IPS DF 4.7 (cell line): ENCODE data around the gene EEPD1.

ENCODE experiments used
- DNase-seq: peaks from one replicate; pipeline ENCODE4 v3.0.0-alpha.2; 2013; ENCODE audit warnings: low spot score; ENCODE audit errors: extremely low read depth

EEPD1 gene

DNA sequence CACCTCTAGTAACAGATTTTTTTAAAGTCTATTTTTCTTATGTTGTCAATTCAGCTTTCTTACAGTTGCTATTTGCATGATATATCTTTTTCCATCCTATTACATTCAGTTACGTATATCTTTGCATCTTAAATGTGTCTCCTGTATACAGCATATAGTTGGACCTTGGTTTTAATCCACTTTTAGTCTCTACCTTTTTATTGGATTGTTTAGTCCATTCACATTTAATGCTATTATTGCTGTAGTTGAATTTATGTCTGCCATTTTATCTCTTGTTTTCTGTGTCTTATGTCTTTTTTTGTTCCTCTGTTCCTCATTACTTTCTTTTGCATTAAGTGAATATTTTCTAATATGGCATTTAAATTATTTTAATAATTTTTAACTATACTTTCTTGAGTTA is 100.6 kb downstream of the EEPD1 start:
- no peak for DNase-seq

DNA sequence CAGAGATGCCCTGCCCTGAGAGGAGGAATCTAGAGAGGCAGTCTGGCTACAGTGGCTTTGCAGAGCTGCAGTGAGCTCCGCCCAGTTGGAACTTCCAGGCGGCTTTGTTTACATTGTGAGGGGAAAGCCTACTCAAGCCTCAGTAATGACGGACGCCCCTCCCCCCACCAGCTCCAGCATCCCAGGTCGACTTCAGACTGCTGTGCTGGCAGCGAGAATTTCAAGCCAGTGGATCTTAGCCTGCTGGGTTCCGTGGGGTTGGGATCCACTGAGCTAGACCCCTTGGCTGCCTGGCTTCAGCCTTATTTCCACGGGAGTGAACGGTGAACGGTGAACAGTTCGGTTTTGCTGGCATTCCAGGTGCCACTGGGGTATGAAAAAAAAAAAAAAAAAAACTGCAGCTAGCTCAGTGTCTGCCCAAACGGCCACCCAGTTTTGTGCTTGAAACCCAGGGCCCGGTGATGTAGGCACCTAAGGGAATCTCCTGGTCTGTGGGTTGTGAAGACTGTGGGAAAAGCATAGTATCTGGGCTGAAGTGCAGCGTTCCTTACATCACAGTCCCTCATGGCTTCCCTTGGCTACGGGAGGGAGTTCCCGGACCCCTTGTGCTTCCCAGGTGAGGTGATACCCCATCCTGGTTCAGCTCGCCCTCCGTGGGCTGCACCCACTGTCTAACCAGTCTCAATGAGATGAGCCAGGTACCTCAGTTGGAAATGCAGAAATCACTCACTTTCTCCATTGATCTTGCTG is 105.6 kb downstream of the EEPD1 start:
- DNase-seq, result peak; percentile 78

DNA sequence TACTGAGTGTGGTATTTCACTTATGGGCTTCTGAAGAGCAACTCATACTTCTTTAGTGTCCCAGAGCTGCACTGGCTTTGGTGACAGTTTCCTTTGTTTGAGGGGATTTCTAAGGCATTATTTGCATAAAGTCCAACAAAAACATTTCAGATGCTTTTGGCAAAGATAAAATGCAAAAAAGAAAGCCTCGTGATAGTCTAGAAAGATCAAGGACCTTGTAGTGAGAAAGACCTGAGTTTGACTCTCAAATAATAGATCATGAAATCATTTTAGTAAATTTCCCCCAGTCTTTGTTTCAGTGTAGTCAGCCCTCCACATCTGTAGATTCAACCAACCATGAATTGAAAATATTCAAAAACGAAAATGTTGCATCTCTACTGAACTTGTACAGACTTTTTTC is 107.4 kb downstream of the EEPD1 start:
- no peak for DNase-seq

DNA sequence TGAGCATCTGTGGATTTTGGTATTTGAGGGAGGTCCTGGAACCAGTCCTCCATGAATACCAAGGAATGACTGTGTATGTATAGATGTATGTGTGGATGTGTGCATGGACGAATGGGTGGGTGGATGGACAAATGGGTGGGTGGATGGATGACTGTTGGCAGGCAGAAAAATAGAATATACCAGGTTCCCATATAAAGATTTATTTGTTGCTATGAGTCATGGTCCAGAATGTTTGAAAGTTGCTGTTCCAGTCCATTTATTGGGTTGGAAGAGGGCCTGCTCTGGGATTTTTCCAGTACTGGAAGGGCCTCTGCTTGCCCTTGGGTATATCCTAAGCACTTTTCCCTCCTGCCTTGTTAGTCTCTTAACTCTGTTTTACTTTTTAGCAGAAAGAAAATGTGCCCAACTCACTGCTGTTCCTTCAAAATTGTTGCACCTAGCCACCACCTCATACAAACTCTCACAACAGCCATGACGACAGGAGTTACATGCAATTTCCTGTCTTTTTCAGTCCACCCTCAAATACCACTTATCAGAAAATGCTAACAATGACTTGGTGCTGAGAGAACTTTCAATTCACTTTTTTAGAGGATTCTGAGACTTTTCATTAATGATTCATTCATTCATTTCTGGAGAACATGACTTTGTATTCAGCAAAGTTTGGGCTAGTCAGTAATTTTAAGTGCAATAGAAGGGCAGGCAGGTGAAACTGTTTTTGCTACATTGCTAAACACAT is 108.1 kb downstream of the EEPD1 start:
- DNase-seq, result no peak

DNA sequence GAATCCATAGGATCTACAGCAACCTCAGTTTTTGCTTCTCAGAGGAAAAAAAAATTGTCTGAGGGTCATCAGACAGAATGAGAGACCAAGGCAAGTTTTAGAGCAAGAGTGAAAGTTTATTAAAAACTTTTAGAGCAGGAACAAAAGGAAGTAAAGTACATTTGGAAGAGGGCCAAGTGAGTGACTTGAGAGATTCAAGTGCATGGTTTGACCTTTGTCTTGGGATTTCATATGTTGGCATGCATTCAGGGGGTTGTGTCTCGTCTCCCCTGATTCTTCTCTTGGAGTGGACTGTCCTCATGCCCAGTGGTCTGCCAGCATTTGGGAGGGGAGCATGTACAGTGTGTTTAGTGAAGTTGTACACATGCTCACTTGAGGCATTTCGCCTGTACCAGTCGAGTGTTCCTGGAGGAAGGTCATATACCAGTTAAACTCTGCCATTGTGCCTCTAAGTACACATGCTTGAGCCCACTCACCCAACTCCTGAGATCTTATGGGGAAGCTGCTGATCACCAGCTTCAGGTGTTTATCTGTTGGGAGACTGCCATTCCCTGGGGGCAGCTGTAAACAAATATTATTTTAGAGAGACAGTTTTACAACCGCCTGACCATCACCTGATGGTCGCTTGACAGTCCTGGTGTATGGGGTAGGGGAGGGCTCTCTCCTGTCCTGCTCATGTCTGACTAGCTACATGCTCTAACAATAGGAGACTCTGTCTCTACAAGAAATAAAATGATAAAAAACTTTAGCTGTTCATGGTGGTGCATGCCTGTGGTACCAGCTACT is 109.4 kb downstream of the EEPD1 start:
- DNase-seq, result no peak

DNA sequence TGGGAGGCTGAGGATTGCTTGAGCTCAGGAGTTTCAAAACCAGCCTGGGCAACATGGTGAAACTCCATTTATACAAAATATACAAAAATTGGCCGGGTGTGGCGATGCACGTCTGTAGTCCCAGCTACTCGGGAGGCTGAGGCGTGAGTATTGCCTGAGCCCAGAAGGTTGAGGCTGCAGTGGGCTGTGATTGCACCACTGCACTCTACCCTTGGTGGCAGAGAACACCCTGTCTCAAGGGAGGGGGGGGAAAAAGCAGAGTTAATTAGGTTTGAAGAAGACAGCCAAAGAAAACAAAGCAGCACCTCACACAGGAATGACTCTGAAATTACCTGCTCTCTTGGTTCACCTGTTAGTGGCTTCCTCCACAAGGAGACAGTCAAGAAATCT is 110.0 kb downstream of the EEPD1 start:
- no peak for DNase-seq

DNA sequence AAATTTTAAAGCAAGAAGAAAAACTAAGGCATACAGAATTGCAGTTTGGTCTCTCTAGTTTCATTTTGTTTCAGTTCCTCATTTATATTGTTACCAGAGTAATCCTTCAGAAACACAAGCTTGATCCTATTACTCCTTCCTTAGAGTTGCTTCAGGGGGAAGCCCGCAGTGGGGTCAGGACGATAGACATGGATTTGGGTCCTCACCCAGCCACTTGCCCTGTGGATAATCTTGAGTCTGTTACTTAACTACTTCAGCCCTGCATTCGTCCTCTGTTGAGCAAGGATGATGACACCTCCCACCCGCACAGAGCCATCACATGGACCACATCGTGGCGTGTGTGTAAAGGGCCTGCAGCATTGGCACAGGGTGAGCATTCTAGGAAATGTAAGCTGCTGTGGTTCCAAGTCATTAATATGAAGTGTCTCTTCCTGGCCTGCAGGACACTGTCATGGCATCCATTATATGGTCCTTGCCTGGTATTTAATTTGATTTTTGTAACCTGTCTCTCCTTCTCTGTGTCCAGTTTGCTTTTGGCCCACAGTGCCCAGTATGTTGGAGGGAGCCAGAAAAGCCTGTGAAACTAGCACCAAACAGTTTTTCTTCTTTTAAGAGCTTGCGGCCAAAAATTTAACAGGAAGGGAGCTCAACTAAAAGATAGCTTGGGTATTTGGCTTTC is 111.2 kb downstream of the EEPD1 start:
- no peak for DNase-seq

DNA sequence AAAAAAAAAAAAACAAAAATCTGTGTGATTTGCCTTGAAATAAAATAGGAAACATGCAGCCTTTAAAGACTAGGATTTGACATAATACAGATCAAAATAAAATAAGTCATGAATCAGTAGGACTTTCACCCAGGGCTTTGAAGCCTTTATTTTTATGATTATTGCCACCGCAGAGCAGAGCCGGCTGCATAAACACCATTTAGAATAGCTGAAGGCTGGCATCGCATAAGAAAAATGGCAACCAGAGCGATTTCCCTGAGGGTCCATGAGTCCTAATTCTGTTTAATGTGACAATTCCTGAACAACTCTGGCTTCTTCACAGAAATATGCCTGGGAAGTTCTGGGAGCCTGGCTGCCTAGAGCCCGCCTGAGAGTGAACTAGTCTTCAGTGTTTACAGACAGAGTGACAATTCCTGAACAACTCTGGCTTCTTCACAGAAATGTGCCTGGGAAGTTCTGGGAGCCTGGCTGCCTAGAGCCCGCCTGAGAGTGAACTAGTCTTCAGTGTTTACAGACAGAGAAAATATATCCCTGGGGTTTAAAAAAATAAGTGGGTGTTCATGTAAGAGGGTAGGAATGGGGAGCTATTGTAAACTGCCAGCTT is 112.0 kb downstream of the EEPD1 start:
- DNase-seq, result no peak

DNA sequence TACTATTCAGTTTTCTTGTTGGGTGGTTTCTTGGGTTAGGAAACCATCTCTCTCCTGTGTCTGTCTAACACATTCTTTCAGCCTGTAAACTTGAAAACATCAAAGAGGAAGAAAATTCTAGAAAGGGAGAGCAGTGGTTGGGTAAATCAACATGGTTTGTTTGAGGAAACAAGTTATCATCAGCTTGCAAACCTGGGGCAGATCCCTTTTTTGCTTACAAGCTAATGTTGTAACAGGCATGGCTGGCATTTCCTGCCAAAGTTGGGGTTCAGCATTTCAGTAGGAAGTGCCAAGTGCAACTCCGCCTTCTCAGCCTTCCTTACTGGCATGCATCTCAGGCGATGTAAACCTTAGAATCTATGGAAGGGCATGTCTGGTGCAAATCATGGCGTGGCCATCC is 112.6 kb downstream of the EEPD1 start:
- DNase-seq, result no peak

DNA sequence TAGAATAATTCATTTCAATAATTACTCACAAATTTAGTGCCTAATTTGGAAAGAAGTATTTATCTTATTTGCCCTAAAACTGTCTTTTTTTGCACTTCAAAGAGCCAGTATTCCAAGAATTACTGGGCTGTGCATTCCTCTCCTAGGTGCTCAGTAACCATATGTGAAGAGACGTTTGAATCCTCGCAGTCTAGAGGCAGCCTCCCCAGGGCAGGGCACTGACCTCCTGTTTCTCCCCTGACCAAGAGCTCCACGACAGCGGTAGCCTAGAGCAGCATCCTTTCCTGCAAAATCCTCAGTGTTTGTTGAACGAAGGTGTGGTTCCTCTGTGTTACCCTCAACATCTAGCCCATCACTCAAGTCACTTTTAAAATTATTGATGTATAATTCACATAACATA is 113.1 kb downstream of the EEPD1 start:
- DNase-seq, result no peak

DNA sequence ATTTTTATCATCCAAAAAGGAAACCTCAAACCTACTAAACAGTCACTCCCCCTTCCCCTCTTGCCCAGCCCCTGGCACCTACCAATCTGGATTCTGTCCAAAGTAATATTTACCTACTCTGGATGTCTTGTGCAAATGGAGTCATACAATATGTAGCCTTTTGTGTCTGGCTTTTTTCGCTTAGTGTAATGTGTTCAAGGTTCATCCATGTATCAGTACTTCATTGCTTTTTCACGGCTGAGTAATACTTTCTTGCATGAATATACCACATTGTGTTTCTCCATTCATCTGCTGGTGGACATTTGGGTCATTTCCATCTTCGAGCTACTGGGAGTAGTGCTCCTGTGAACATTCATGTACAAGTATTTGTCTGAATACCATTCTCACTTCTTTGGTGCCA is 113.6 kb downstream of the EEPD1 start:
- no peak for DNase-seq

DNA sequence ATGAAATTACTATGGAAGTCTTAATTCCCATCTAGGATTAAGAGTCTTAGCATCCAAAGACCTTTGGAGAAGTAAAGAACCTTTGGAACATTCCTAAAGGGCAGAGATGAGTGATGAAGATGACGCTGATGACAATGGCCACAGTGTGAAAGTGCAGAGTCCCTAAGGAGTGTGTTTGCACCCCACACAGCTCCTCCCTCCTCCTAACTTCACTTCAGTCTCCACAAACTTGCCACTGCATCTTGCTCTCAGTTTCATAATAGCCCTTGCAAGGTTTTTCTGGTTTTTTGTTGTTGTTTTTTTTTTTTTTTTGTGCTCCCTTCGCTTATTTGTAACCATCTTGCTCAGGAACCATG is 119.1 kb downstream of the EEPD1 start:
- DNase-seq, result no peak

DNA sequence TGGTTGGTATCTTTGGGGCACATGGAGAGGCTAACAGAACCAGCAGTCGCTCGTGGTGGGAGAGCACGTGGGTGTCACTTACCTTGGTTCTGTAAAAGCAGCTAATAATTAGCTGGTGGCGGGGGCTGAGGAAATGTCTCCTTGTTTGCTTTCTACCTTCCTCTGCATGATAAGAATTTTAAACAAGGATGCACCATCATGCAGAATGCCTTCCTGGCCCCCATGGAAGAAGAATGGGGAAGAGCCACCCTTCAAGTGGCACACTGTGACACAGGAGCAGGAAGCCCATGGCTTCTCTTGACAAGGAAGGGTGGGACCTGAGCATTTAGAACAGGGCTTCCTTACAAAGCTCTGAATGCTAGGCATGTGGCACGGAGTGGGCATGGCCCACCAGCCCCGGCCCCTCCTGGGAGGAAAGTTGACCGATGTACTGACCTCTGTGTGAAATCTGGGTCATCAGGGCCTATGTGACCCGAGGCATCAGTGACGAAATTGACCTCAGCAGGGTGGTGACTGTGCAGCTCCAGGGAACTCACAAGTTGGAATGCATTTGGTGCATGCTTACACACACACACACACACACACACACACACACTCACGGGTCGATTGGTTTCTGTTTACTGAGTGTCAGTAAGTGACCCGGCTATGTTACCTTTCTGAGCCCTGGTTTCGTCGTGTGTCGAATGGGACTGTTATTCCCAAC is 119.7 kb downstream of the EEPD1 start:
- no peak for DNase-seq

DNA sequence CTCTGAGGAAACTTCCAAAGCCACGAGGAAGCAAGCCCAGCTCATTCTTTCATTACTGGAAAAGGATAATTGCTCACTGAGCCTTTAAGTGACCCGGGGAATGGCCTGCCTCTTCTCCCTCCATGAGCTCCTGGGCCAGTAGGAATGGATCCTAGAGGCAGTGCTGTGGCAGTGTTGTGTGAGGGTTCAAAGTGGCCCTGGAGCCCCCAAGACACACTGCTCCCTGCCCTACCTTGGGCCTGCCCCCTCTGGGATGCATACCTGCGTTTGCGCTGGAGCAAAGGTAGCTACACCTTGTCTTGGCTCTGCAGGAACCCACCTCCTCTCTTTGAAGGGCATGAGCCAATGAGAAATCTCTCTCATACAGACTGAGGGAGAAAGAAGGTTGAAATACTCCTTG is 120.8 kb downstream of the EEPD1 start:
- DNase-seq, result no peak

DNA sequence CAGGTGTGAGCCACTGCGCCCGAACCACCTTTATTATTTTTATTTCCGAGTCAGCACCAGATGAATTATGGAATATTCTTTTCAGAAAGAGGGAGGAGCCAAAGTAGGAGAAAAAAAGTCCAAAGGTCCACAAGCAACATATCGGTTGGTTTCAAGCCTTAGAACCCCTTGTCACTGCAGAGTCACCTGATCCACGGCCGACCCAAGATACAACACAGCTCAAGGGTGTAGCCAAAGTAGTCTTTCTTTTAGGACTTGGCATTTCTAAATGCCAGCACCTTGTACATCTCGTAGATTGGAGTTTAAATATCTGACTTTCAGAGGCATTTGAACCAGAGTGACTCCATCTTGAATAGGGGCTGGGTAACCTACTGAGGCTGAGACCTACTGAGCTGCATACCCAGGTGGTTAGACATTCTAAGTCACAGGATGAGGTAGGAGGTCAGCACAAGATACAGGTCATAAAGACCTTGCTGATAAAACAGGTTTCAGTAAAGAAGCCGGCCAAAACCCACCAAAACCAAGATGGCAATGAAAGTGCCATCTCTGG is 122.8 kb downstream of the EEPD1 start:
- DNase-seq, result no peak

DNA sequence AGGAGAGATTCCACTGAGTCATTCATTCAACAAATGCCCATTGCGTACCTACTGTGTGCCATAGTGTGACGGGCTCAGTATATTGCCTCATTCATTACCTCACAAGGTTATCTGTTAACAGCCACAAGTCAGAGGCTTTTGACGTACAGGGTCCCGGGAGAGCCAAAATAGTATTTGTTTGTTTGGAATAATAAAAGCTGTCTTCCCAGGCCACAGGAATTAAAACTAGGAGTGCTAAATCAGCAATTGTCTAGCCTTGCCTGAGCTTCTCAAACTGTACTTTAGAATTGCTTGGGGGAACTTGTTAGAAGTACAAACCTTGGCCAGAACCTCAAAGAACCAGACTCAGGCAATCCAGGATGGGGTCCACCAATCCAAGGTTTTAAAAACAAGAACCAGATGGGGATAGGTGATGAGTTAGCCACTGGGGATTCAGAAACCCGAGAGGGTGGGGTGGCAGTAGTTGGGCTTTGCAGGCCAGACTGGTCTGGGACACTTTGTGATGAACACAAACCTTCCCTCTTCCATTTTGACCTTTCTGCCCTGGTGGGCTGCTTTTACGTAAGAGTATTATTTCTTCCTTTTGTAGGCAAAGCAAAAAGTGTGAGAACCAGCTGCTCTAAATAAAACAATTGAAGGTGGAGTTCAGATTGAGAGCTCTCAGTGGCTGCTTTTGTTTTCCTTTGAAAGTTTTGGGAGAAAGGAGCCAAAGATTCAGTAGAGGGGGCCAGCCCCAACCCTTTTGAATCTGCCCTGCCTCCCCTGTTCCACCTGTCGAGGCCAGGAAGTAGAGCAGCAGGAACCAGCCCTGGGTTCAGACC is 123.6 kb downstream of the EEPD1 start:
- no peak for DNase-seq

DNA sequence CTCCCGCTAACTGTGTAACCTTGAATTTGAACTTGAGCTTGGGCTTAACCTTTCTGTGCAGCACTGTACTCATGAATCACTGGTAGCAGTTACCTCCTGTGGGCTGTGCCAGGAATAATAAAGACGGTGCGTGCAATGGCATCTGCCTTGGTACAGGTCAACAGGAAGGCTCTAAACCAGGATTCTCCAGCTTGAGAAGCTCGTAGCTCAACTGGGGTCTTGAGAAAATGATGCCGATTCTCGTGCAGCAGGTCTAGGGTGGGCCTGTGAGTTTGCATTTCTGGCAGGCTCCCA is 124.1 kb downstream of the EEPD1 start:
- no peak for DNase-seq

DNA sequence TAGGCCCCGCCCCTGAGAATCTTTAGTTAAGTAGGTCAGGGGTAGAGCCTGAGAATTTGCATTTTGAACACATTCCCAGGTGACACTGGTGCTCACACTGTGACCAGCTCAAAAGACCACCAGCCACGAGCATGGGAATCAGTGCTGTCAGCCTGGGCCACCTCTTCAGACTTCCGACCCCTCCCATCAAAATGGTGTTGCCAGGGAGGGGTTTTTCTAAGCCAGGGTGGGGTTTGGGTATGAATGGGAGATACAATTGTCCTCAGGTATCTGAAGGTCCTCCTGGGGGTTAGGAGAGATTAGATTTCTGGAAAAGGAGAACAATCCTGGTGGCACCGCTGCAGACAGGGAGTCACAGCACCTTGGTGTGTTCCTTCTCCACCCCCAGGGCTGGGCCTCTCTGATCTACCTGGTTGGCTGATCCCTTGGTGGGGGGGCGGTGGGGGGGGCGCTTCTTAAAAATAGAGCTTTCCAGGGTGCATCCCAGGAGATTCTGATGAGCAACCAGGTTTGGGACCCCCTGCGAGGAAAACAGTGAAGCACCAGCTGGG is 125.1 kb downstream of the EEPD1 start:
- no peak for DNase-seq

DNA sequence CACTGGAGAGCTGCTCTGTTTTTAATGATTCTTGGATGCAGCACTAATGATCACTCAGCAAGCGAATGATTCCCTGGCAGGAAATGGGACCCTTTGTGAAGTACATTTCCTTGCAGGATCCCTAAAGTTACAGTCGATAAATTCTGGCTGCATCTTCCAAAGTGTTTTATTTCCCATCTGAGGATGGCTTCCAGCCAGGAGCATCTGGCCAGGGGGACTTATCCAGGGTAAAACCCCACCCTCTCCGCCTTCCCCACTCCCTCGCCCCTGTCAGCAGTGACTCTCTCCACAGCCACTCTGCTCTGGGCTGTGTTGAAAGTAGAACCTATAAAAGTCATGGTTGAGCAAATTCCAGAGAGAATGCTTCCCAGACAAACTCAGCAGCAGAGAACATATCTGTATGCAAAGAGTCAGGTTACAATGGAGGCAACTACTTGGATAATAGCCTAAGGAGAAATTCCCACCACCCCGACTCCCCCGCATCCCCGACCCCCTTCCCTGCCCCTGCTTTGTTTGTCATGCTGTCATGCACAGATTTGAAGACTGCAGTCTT is 125.6 kb downstream of the EEPD1 start:
- no peak for DNase-seq
